Endodermal cell (in vitro differentiated cells): ENCODE results near the gene FCN1. TPM values are rescaled to one million over a fixed set of nuclear protein-coding genes. Genes with fewer than 3 reads are reported as not detected.

Source experiments
- DNase-seq: peaks from one replicate; pipeline ENCODE4 v3.0.0-alpha.2; 2017
- H3K27ac ChIP-seq: 2 replicates; pipeline ENCODE4 v1.5.1; 2013; ENCODE audit warnings: mild to moderate bottlenecking, low read depth, low read length, moderate library complexity
- H3K27me3 ChIP-seq: 2 replicates; pipeline ENCODE4 v1.6.1; 2013; ENCODE audit warnings: mild to moderate bottlenecking, low read length, moderate library complexity; ENCODE audit not compliant: insufficient read depth, control insufficient read depth, poor library complexity, severe bottlenecking
- H3K36me3 ChIP-seq: 2 replicates; pipeline ENCODE4 v1.7.0; 2013; ENCODE audit warnings: mild to moderate bottlenecking, low read length, moderate library complexity; ENCODE audit not compliant: control insufficient read depth, insufficient read depth
- H3K4me1 ChIP-seq: one replicate; pipeline ENCODE4 v1.7.0; 2013; ENCODE audit warnings: low read length; ENCODE audit not compliant: control insufficient read depth, insufficient read depth
- H3K4me3 ChIP-seq: 2 replicates; pipeline ENCODE4 v1.5.1; 2013; ENCODE audit warnings: mild to moderate bottlenecking, low read length, moderate library complexity
- H3K9ac ChIP-seq: 2 replicates; pipeline ENCODE4 v1.6.1; 2013; ENCODE audit warnings: mild to moderate bottlenecking, low read length, moderate library complexity; ENCODE audit not compliant: poor library complexity, severe bottlenecking; ENCODE audit errors: extremely low read depth
- H3K9me3 ChIP-seq: 2 replicates; pipeline ENCODE4 v1.6.1; 2013; ENCODE audit warnings: mild to moderate bottlenecking, low read length, moderate library complexity; ENCODE audit not compliant: control insufficient read depth
- H3K27ac Mint-ChIP-seq: 2 replicates; pipeline ENCODE4 v1.8.0; 2020; ENCODE audit warnings: mixed read lengths
- H3K27me3 Mint-ChIP-seq: 2 replicates; pipeline ENCODE4 v1.8.0; 2021; ENCODE audit warnings: mild to moderate bottlenecking, mixed read lengths; ENCODE audit not compliant: insufficient read depth
- H3K36me3 Mint-ChIP-seq: 2 replicates; pipeline ENCODE4 v1.8.0; 2020; ENCODE audit warnings: low read depth, mixed read lengths
- H3K4me1 Mint-ChIP-seq: 2 replicates; pipeline ENCODE4 v1.8.0; 2020; ENCODE audit warnings: mixed read lengths
- H3K4me3 Mint-ChIP-seq: 2 replicates; pipeline ENCODE4 v1.8.0; 2020; ENCODE audit warnings: mild to moderate bottlenecking, moderate library complexity, mixed read lengths
- H3K9me3 Mint-ChIP-seq: 2 replicates; pipeline ENCODE4 v1.8.0; 2020; ENCODE audit warnings: mild to moderate bottlenecking, mixed read lengths
- CTCF ChIP-seq: fragments of 200-600 bp; sonication (generic); conservative IDR thresholded peaks from 2 replicates; pipeline ENCODE4 v1.5.0; 2021; ENCODE audit warnings: antibody characterized with exemption, mild to moderate bottlenecking
- WGBS, 2 experiments: methylation state at CpG; one replicate each; pipeline versions ENCODE4 v1.1.5 to v1.1.7; 2013; ENCODE audit warnings: missing lambda C conversion rate in 2 of 2, mixed read lengths in 1 of 2; ENCODE audit not compliant: insufficient coverage in 1 of 2, insufficient read length in 1 of 2; 5-methylcytosine and 5-hydroxymethylcytosine counted together
- total RNA-seq, 2 donors: library from RNA; stranded (reverse); fragmentation: NEBNext Ultra II Directional in 1 of 2; extraction: Animal tissue kit (Norgen Biotek cat#: 25700) in 1 of 2; gene quantifications; 2 replicates in 1 of 2; 3 replicates in 1 of 2; pipeline ENCODE4 v1.2.1, GENCODE V29; 2021

Gene FCN1
- total RNA-seq, 2 donors from 2014 or later: not detected

GRCh38 chr9:134918646-134919045 is 934 bp upstream of the FCN1 start:
- Histone ChIP-seq H3K4me1 (no peaks in the 10 kb centered on the region), H3K36me3 (no peaks in the 10 kb centered on the region), H3K4me3 (no peak overlapping the region), H3K9me3 (peaks cover 4% of the 10 kb centered on the region), H3K27ac (no peak overlapping the region), H3K9ac (no peak overlapping the region), H3K27me3 (no peaks in the 10 kb centered on the region)
- Mint-ChIP-seq H3K36me3 (peaks cover 2% of the 10 kb centered on the region), H3K4me1 (no peaks in the 10 kb centered on the region), H3K27me3 (peaks cover 2% of the 10 kb centered on the region), H3K4me3 (no peak overlapping the region), H3K9me3 (peaks cover 16% of the 10 kb centered on the region), H3K27ac (no peak overlapping the region)
- WGBS, 2 experiments: 87 to 96% methylated on average over 6 to 10 of the region's 10 CpGs
- TF ChIP-seq CTCF: no peak
- DNase-seq: no peak

GRCh38 chr9:134916161-134916665 is 1.5 kb downstream of the FCN1 start:
- Mint-ChIP-seq H3K4me1 (no peaks in the 10 kb centered on the region), H3K27me3 (peaks cover 2% of the 10 kb centered on the region), H3K4me3 (no peak overlapping the region), H3K27ac (no peak overlapping the region), H3K9me3 (peaks cover 16% of the 10 kb centered on the region), H3K36me3 (peaks cover 2% of the 10 kb centered on the region)
- Histone ChIP-seq H3K27me3 (no peaks in the 10 kb centered on the region), H3K4me3 (no peak overlapping the region), H3K27ac (no peak overlapping the region), H3K9ac (no peak overlapping the region), H3K9me3 (peaks cover 4% of the 10 kb centered on the region), H3K4me1 (no peaks in the 10 kb centered on the region), H3K36me3 (no peaks in the 10 kb centered on the region)
- no peak for TF ChIP-seq CTCF
- no peak for DNase-seq
- 86 to 90% methylated on average over 7 to 8 of the region's 8 CpGs for WGBS, 2 experiments

GRCh38 chr9:134915046-134915985 is 2.4 kb downstream of the FCN1 start:
- H3K27ac Mint-ChIP-seq: no peak overlapping the region
- H3K4me1 ChIP-seq: no peaks in the 10 kb centered on the region
- H3K36me3 ChIP-seq: no peaks in the 10 kb centered on the region
- H3K27me3 ChIP-seq: no peaks in the 10 kb centered on the region
- DNase-seq: no peak
- no peak overlapping the region for H3K4me3 ChIP-seq
- 83 to 87% methylated on average over 5 to 26 of the region's 26 CpGs for WGBS, 2 experiments
- no peaks in the 10 kb centered on the region for H3K4me1 Mint-ChIP-seq
- peaks cover 16% of the 10 kb centered on the region for H3K9me3 Mint-ChIP-seq
- H3K27ac ChIP-seq: no peak overlapping the region
- peaks cover 4% of the 10 kb centered on the region for H3K9me3 ChIP-seq
- H3K9ac ChIP-seq: no peak overlapping the region
- TF ChIP-seq CTCF: no peak
- no peak overlapping the region for H3K4me3 Mint-ChIP-seq
- H3K36me3 Mint-ChIP-seq: peaks cover 2% of the 10 kb centered on the region
- H3K27me3 Mint-ChIP-seq: peaks cover 2% of the 10 kb centered on the region
